NCI-H1694 (cell line): ENCODE measurements around the gene FOXN3.
"Not testable (repeated sequence)": the region's sequence is repeated elsewhere in the genome, so short reads cannot be mapped to it uniquely, and the experiment has no call there.

ENCODE experiments used
- DNase-seq: peaks from one replicate; lab custom pipeline; 2025; lab: John Stamatoyannopoulos, UW

Gene FOXN3

DNA sequence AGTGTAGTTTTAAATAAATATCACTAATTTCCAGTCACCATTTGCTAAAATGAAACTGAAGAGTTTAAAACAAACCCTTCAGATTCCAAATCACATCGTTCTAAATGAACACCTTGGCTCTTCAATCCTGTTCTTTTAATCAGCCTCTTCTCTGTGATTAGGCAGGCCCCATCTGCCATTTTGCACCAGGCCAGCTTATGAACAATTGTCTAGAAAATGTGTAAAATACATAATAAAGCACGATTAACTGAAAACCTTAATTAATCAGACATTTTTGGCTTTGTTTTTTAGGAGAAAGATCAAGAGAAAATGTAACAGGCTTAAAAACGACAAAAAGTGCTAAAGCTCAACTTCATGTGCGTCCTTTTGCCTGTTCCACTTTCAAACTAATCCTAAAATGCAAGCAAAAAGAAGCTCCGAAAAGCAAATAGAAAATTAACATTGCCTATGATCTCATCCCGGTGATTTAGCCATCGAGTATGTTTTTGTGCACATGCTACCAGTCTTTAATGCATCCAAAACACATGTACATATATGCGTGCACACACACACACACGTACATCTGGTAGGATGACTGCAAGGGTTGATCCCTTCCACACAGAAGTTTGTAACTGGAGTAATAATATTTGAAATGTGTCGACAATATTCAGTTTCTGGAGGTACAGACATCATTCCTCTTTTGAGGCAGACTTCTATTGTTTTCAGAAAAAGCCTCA lies 288.6 kb downstream of the FOXN3 start:
- DNase-seq = no peak

DNA sequence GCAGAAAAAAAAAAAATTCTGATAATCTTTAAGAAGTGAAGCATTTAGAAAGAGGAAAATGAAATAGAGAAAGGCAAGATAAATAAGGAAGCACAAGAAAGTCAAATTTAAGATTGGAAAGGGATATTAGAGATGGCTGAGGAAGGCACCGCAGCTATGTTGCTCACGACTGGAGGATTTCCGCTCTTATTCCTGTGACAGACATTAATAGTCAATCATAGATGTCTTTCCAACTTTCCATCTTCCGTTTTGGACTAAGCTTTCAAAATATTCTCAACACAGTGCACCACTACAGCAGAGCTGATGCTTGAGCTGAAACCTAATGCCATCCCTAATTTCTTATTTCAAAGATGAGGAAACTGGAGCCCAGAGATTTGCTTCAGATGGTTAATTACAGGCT lies 290.6 kb downstream of the FOXN3 start:
- DNase-seq = no peak

DNA sequence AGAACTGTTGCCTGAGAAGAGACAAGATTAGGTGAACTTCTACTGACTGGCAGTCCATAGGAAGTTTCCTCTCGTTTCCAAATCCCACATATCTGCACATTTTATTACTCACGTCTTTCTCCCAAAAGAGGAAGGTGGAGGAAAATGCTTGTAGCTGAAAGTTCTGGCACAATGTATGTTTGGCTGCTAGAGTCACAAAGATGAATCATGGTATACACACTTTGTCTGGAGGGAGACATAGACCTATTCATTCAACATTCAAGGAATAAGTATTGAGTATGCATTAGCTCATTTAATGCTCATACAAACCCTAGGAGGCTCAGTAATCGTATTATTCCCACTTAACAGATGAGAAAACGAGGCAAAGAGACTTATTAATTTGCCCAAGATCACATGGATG lies 291.8 kb downstream of the FOXN3 start:
- no peak for DNase-seq

DNA sequence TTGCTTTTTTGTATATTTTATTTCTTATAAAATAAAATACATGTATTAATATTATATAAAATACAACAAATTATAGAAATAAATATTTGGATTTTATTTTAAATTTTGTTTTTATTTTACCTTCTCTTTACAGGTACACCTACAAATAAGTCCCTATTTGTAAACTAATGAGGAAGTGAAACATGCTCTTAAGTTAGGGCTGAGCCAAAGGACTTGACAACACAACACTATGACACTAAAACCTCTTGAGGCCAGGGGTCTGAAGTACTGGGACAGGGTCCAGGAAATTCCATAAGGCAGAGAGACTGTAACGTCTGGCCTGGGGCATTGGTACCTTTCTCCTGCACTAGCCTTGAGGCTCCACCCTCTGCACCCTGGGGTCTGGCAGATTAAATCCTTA lies 293.2 kb downstream of the FOXN3 start:
- no peak for DNase-seq

DNA sequence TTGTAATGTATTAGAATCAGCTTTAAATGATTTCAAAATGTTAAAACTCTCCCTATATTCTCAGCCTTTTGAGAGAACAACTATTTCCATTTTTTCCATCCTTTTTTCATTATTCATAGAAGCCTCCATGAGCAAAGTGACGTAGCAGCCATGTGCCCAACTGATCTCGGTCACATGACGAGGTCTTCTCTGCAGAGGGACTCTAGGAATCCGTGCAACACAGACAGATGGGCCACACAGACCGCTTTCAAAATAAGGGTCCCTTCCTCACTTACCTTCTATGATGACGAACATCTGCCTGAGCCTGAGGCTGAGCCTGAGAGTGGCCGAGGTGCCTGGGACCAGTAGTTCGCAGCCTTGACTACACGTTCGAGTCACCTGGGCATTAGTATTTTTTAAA lies 293.8 kb downstream of the FOXN3 start:
- no peak for DNase-seq

DNA sequence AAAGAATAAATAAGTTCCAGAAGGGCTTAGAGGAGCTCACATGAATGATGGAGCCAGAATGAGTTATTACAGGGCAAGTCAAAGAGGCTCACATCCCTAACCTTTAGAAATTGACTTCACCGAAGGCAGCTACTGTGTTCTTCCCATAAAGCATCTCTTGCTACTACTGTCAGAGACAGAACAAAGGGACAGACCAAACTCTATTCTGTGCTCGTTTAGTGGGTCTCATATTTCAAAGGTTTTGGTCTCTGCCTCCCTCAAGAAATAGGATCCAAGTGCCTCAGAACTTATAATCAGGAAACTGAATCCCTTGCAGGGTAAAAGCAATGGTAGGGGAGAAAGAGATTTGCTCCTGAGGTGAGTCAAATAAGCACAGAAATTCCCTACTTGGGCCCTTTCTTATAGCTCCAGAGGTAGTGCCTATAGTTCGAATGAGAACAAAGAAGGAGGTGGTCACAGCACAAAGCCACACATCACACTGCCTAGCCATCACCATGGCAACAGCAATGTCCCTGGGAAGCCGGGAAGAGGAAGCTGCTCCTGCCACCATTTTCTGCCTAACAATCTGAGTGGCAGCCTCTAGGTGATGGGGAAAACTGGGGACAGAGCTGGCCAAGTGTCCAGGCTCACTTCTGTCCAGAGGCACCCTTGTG lies 294.9 kb downstream of the FOXN3 start:
- DNase-seq = no peak

DNA sequence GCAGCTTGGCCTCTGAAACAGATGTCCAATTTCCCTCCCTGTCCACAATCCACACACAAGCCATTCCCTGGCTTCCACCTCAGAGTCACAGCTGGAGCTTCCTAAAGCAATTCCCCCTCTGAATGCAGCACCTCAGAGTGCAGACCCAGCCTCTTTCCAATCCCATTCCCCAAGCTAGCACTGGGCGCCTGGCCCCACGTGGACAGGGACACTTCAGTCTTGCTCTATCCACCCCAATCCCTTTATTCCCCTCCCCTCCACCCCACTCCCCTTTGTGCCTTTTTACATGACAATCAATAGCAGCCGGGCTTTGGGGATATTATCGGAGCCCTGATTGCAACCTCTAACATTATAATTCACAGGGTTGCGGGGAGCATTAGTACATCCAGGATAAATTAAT lies 300.0 kb downstream of the FOXN3 start:
- no peak for DNase-seq

DNA sequence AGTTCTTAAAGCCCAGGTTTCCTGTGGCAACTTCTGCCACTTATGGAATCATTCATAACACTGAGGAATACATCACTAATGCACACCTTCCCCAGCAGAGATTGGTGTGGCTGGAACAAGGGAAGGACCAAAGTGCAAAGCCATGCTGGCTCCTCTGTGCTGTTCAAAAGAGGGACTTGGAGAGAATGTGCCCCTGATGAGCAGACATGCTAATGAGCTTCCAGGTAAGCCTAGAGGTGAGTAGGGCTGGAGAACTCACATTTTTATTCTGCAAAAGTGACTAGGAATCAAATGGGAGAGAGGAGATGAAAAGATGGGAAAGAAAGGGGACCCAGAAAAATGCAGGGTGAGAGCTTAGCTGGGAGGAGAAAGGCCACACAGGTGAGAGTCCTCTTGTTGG lies 302.9 kb downstream of the FOXN3 start:
- DNase-seq = no peak

DNA sequence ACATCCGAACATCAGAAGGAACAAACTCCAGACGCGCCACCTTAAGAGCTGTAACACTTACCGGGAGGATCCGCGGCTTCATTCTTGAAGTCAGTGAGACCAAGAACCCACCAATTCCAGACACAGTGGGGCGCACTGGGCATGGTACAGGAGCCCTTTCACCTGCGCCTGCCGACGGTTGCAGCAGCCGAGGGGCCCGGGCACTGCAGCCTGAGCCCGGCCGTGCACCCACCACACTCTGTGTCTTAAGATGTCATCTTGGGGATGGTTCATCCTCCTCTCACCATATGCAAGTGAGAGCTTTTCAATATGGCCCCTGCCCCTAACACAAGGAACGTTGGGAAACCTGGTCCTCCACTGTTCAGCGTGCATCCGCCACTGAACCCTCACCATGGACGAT lies 304.3 kb downstream of the FOXN3 start:
- DNase-seq = no peak

DNA sequence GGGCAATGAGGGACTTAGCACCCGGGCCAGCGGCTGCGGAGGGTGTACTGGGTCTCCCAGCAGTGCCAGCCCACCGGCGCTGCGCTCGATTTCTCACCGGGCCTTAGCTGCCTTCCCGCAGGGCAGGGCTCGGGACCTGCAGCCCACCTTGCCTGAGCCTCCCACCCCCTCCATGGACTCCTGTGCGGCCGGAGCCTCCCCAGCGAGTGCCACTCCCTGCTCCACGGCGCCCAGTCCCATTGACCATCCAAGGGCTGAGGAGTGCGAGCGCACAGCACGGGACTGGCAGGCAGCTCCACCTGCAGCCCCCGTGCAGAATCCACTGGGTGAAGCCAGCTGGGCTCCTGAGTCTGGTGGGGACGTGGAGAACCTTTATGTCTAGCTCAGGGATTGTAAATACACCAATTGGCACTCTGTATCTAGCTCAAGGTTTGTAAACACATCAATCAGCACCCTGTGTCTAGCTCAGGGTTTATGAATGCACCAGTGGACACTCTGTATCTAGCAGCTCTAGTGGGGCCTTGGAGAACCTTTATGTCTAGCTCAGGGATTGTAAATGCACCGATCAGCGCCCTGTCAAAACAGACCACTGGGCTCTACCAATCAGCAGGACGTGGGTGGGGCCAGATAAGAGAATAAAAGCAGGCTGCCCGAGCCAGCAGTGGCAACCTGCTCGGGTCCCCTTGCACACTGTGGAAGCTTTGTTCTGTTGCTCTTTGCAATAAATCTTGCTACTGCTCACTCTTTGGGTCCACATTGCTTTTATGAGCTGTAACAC lies 305.1 kb downstream of the FOXN3 start:
- not testable (repeated sequence) for DNase-seq

DNA sequence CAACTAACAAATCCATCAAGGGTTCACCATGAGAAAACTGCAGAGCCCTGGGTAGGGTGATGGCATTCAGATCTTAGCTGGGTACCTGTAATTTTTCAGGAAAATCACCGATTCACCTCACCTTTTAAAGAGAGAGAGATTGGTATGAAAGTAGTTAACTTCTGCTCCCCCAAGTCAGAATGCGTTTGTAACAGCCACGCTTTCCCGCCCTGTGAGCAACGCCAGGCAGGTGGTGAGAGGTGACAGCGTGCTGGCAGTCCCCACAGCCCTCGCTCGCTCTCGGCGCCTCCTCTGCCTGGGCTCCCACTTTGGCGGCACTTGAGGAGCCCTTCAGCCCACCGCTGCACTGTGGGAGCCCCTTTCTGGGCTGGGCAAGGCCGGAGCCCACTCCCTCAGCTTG lies 305.8 kb downstream of the FOXN3 start:
- not testable (repeated sequence) for DNase-seq

DNA sequence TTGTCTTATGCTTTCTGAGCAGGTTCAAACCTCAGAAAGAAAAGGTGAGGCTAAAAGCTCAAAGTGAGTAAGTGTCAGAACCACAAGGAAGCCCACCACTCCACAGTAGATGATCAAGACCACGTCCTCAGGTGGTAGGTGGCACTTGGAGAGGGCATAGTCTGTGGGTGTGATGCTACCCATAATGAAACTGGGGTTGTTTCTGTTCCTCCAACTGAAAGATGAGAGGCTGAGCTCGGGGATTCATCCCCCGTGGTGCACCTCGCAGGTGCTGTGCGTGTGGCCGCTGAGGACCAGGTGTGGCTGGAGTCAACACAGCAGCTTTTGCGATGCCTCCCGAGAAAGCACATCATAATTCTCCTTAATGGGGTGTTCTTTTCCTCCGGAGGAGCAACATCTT lies 306.9 kb downstream of the FOXN3 start:
- DNase-seq = no peak

DNA sequence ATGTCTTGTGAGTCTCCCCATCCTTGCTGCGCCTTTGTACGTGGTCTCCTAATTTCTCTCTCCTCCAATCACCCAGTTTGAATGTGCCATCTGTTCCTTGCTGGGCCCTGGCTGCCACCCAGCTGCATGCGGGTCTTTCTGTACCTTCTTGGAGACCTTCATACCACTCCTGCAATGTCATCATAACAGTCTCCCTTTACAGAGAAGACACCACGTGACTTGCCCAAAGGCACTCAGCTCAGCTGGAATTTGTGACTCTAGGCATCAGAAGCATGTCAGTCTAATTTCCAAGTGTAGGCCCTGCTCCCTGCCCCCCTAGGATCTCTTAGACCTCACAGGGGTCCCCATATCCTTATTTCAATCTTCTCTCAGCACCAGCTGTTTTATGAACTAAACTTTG lies 308.4 kb downstream of the FOXN3 start:
- DNase-seq = no peak

DNA sequence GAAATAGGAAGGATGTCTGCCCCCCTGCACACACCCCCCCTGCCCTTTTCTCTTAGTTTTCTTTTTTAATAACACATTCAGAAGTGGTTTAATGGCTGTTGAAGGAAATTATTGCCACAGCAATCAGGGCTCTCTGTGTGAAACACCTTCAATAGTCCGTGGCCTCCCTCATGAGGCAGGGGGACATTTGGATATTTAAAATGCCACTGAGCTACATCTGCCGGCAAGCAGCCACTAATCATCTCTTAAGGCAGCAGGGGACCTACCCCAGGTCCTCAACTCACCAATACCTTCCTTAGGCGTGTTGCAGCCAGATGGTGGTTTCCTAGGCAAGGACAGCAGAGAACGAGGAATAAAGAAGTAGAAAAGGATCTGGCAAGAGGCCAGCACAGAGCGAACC lies 309.4 kb downstream of the FOXN3 start:
- DNase-seq = no peak
